NT2/D1 (cell line): ENCODE data around the gene CDH13.

Experiments used
- DNase-seq: peaks from one replicate; pipeline ENCODE4 v3.0.0-alpha.2; 2011; ENCODE audit warnings: low read depth, low spot score
- H3K27me3 ChIP-seq: 2 replicates; pipeline ENCODE4 v1.6.0; 2011; ENCODE audit warnings: mild to moderate bottlenecking; ENCODE audit not compliant: insufficient read length, insufficient read depth
- H3K36me3 ChIP-seq: 2 replicates; pipeline ENCODE4 v1.6.1; 2011; ENCODE audit warnings: mild to moderate bottlenecking, low read length, mixed read lengths; ENCODE audit not compliant: insufficient read depth, insufficient read length
- H3K4me1 ChIP-seq: 2 replicates; pipeline ENCODE4 v1.5.1; 2011; ENCODE audit not compliant: insufficient read depth, insufficient read length
- H3K4me3 ChIP-seq: 2 replicates; pipeline ENCODE4 v1.5.1; 2011; ENCODE audit warnings: low read depth; ENCODE audit not compliant: insufficient read length
- H3K9ac ChIP-seq: 2 replicates; pipeline ENCODE4 v1.6.0; 2011; ENCODE audit warnings: low read depth; ENCODE audit not compliant: insufficient read length
- H3K9me3 ChIP-seq: 2 replicates; pipeline ENCODE4 v1.5.1; 2011; ENCODE audit warnings: mild to moderate bottlenecking, low read length; ENCODE audit not compliant: insufficient read depth
- SUZ12 ChIP-seq: IDR thresholded peaks from 2 replicates; pipeline ENCODE4 v1.6.1; 2011; ENCODE audit not compliant: insufficient read length, insufficient read depth; ENCODE audit errors: extremely low read depth
- YY1 ChIP-seq: IDR thresholded peaks from 2 replicates; pipeline ENCODE4 v1.6.1; 2011; ENCODE audit not compliant: insufficient read length, insufficient read depth
- ZNF274 ChIP-seq: IDR thresholded peaks from 2 replicates; pipeline ENCODE4 v1.6.1; 2011; ENCODE audit warnings: mild to moderate bottlenecking, low read depth, low read length

Gene CDH13

DNA sequence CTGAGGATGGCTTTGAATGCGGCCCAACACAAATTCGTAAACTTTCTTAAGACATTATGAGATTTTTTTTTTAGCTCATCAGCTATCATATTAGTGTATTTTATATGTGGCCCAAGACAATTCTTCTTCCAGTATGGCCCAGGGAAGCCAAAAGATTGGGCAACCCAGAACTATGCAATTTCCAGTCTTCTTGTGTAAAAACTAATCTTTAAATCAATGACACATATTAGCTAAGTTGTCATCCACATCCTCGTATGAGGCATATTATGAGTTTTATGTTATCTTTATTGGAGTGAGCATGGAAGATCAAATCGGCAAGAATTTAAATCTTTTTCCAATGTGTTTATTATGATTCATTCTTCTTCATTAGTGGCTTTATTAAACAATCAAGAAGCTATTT is 982.4 kb downstream of the CDH13 start:
- Histone ChIP-seq H3K27me3 (no peaks in the 10 kb centered on the region), H3K4me3 (no peak overlapping the region), H3K9ac (no peak overlapping the region), H3K9me3 (peaks cover 5% of the 10 kb centered on the region; the same call in 1 of the 2 replicates), H3K36me3 (no peaks in the 10 kb centered on the region), H3K4me1 (no peaks in the 10 kb centered on the region)
- TF ChIP-seq ZNF274 (no peak), YY1 (no peak), SUZ12 (no peak)
- DNase-seq = no peak

- peaks cover 5% of the 10 kb centered on the region; the same call in 1 of the 2 replicates for H3K9me3 ChIP-seq
- no peak overlapping the region for H3K9ac ChIP-seq
- no peak for DNase-seq
- no peaks in the 10 kb centered on the region for H3K36me3 ChIP-seq
- TF ChIP-seq ZNF274 (no peak), YY1 (no peak), SUZ12 (no peak)
- H3K4me1 ChIP-seq = peaks cover 2% of the 10 kb centered on the region
- no peaks in the 10 kb centered on the region for H3K27me3 ChIP-seq
- no peak overlapping the region for H3K4me3 ChIP-seq
Measured at GRCh38 chr16:83615141-83615952, 988.6 kb downstream of the CDH13 start.

- Histone ChIP-seq H3K4me1 (peaks cover 2% of the 10 kb centered on the region), H3K36me3 (no peaks in the 10 kb centered on the region), H3K4me3 (no peak overlapping the region), H3K9ac (no peak overlapping the region), H3K9me3 (peaks cover 5% of the 10 kb centered on the region; the same call in 1 of the 2 replicates), H3K27me3 (no peaks in the 10 kb centered on the region)
- TF ChIP-seq SUZ12 = no peak
- TF ChIP-seq YY1 = no peak
- TF ChIP-seq ZNF274 = no peak
- no peak for DNase-seq
Measured at GRCh38 chr16:83615953-83616350, 989.2 kb downstream of the CDH13 start.

GRCh38 chr16:83619381-83620150 is 992.8 kb downstream of the CDH13 start:
- H3K9me3 ChIP-seq = no peaks in the 10 kb centered on the region
- DNase-seq = no peak
- peaks cover 4% of the 10 kb centered on the region for H3K4me1 ChIP-seq
- no peaks in the 10 kb centered on the region for H3K27me3 ChIP-seq
- H3K4me3 ChIP-seq = no peak overlapping the region
- no peak overlapping the region for H3K9ac ChIP-seq
- TF ChIP-seq ZNF274 = no peak
- no peak for TF ChIP-seq YY1
- no peak for TF ChIP-seq SUZ12
- no peaks in the 10 kb centered on the region for H3K36me3 ChIP-seq

DNA sequence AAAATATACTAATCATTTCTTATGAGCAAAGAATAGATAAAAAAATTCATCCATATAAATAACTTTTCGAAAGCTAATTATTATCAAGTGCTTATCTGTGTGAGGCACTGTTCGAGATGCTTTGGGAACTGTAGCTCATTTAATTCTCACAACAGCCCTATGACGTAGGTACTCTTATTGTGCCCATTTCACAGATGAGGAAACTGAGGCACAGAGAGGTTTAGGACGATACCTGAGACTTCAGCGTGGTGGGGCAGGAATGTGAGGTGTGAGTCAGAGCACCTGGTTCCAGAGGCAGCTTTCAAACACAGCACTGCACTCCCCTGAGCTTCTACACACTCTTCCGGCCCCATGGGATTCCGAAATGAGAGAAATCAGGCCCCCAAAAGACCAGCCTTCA is 995.2 kb downstream of the CDH13 start:
- H3K36me3 ChIP-seq = no peaks in the 10 kb centered on the region
- peaks cover 11% of the 10 kb centered on the region for H3K4me1 ChIP-seq
- no peaks in the 10 kb centered on the region for H3K9me3 ChIP-seq
- no peak overlapping the region for H3K4me3 ChIP-seq
- H3K9ac ChIP-seq = no peak overlapping the region
- no peaks in the 10 kb centered on the region for H3K27me3 ChIP-seq
- TF ChIP-seq YY1 = no peak
- no peak for TF ChIP-seq SUZ12
- TF ChIP-seq ZNF274 = no peak
- no peak for DNase-seq

DNA sequence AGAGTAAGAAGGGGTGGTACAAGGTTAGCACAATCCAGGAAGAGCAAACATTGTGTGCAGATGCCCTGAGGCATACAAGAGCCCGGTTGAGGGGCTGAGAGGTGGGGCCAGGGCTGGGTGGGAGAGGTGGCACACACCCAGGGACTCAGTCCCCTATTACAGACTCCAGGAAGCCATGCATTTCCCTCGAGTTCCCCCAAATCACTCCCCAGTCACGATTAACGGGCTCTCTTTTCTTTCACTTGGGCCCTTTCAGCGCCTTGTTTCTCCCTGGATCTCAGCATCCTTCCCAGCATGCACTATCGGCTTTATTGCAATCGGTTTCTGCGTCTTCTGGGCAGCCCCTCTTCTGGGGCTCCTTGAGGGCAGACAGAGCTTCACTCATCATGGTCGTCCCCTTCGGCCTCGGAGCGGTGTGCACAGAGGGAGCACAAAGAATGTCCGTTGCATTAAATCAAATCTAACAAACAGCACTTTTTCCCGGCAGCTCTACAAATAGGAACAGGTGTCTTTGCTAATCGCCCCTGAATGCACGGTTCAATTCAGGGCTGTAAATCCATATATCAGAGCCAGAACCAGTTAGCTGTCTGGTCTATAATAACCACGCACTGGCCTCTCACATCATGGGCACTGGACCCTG is 996.4 kb downstream of the CDH13 start:
- Histone ChIP-seq H3K4me1 (peaks cover 11% of the 10 kb centered on the region), H3K9me3 (no peaks in the 10 kb centered on the region), H3K9ac (no peak overlapping the region), H3K4me3 (no peak overlapping the region), H3K27me3 (no peaks in the 10 kb centered on the region), H3K36me3 (no peaks in the 10 kb centered on the region)
- no peak for TF ChIP-seq YY1
- no peak for TF ChIP-seq ZNF274
- TF ChIP-seq SUZ12 = no peak
- no peak for DNase-seq

GRCh38 chr16:83623892-83624291 is 997.1 kb downstream of the CDH13 start:
- H3K4me3 ChIP-seq = no peak overlapping the region
- H3K9ac ChIP-seq = no peak overlapping the region
- H3K27me3 ChIP-seq = no peaks in the 10 kb centered on the region
- H3K36me3 ChIP-seq = no peaks in the 10 kb centered on the region
- TF ChIP-seq YY1 (no peak), SUZ12 (no peak), ZNF274 (no peak)
- DNase-seq = no peak
- H3K9me3 ChIP-seq = no peaks in the 10 kb centered on the region
- peaks cover 11% of the 10 kb centered on the region for H3K4me1 ChIP-seq
